Esophagus muscularis mucosa (tissue), 3 donors: ENCODE measurements around the gene RAB4A.

Experiments
- CTCF ChIP-seq, 3 experiments: fragments of 200-600 bp in 2 of 3; fragments of 450-650 bp in 1 of 3; sonication (generic) in 2 of 3; IDR thresholded peaks; one replicate each; pipeline ENCODE4 v1.5.1; 2017 to 2019; ENCODE audit warnings: antibody characterized with exemption in 3 of 3, mild to moderate bottlenecking in 2 of 3, moderate library complexity in 1 of 3
- POLR2A ChIP-seq: fragments of 450-650 bp; IDR thresholded peaks from one replicate; pipeline ENCODE4 v1.6.1; 2017; ENCODE audit warnings: antibody characterized with exemption, moderate library complexity, mild to moderate bottlenecking, low read depth
- POLR2AphosphoS5 ChIP-seq, 2 donors: sonication (generic); formaldehyde crosslinking; IDR thresholded peaks; one replicate each; pipeline ENCODE4 v1.6.1; 2017; ENCODE audit warnings: antibody characterized with exemption in 2 of 2

DNA sequence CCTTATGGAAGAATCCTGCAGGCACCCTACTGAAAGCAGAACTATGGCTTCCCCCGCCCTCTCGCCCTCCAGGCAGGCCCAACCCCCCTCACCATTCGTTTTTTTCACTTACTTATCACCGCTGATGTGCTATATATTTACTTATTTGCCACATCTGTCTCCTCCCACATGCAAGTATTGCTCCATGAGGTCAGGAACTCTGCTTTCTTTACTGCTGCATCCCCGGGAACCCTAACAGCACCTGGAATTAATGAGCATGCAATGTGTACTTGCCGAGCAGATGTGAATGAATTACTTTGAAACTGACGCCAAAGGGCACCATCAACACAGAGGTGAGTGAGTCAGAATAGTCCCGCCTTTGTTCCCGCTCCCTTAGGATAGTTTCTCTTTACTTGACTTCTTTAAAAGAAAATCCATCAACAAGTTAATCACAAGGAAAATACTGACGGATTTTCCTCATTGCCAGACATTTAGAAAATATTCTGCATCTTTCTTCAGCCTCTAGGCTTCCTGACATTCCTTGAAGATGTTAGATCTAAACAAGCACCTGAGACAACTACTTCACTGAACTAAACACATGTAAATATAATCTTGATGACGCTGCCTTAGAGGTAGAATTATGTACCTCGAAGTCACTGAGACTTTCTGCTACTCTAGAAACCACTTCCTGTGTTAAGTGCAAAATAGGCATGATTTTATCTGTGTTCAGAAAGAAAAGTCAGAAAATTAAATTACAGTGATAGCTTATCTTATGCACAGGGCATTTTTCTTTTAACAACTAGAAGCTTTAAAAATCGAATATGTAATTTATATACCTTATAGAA is 17.5 kb upstream of the RAB4A start:
- no peak for TF ChIP-seq POLR2A
- no peak for TF ChIP-seq POLR2AphosphoS5 (IDR thresholded peaks at IDR 0.05)
- no peak for TF ChIP-seq CTCF (IDR thresholded peaks at IDR 0.05)
